DOHH2 (cell line): ENCODE measurements around the gene CLTA.

Experiments
- H3F3A ChIP-seq: fragments of 200-600 bp; sonication (generic), shearing (Covaris generic); 2 replicates; pipeline ENCODE4 v1.6.0; 2016; ENCODE audit warnings: antibody characterized with exemption, mild to moderate bottlenecking; ENCODE audit not compliant: control insufficient read depth, insufficient read depth
- H3K27ac ChIP-seq: fragments of 200-600 bp; sonication (generic); 2 replicates; pipeline ENCODE4 v1.5.1; 2014; ENCODE audit warnings: low read depth, mild to moderate bottlenecking, low read length, moderate library complexity
- H3K27me3 ChIP-seq: fragments of 200-600 bp; sonication (generic); 2 replicates; pipeline ENCODE4 v1.6.1; 2014; ENCODE audit warnings: mild to moderate bottlenecking, low read length, mixed read lengths; ENCODE audit not compliant: control insufficient read depth
- H3K36me3 ChIP-seq: fragments of 200-600 bp; sonication (generic); 2 replicates; pipeline ENCODE4 v1.6.1; 2014; ENCODE audit warnings: mild to moderate bottlenecking, low read length, moderate library complexity, mixed read lengths; ENCODE audit not compliant: control insufficient read depth
- H3K4me1 ChIP-seq: fragments of 200-600 bp; sonication (generic); 2 replicates; pipeline ENCODE4 v1.6.1; 2014; ENCODE audit warnings: mild to moderate bottlenecking, low read length, mixed read lengths; ENCODE audit not compliant: control insufficient read depth
- H3K4me2 ChIP-seq: fragments of 200-600 bp; sonication (generic); 2 replicates; pipeline ENCODE4 v1.6.0; 2014; ENCODE audit warnings: mild to moderate bottlenecking, low read length, moderate library complexity
- H3K4me3 ChIP-seq: fragments of 200-600 bp; sonication (generic); 2 replicates; pipeline ENCODE4 v1.5.1; 2014; ENCODE audit warnings: mild to moderate bottlenecking, low read length, mixed read lengths
- H3K79me2 ChIP-seq: fragments of 200-600 bp; sonication (generic); 2 replicates; pipeline ENCODE4 v1.6.1; 2014; ENCODE audit warnings: mild to moderate bottlenecking, low read length, mixed read lengths; ENCODE audit not compliant: control insufficient read depth
- H3K9me2 ChIP-seq: fragments of 200-600 bp; sonication (generic); replicated peaks from 2 replicates; pipeline ENCODE4 v1.6.1; 2014; ENCODE audit warnings: mild to moderate bottlenecking, low read length, mixed read lengths; ENCODE audit not compliant: control insufficient read depth
- H3K9me3 ChIP-seq: fragments of 200-600 bp; sonication (generic); 2 replicates; pipeline ENCODE4 v1.6.1; 2014; ENCODE audit warnings: antibody characterized with exemption, low read length, mixed read lengths; ENCODE audit not compliant: control insufficient read depth, insufficient read depth
- H4K20me1 ChIP-seq: fragments of 200-600 bp; sonication (generic); 2 replicates; pipeline ENCODE4 v1.6.0; 2014; ENCODE audit warnings: low read depth, mild to moderate bottlenecking, antibody characterized with exemption, low read length, moderate library complexity; ENCODE audit not compliant: control insufficient read depth, insufficient read depth
- EZH2phosphoT487 ChIP-seq: fragments of 200-600 bp; sonication (generic); IDR thresholded peaks from 2 replicates; pipeline ENCODE4 v1.6.1; 2017; ENCODE audit warnings: borderline replicate concordance, mild to moderate bottlenecking, antibody characterized with exemption, low read length, moderate library complexity, mixed read lengths
- TF ChIP-seq, protein P1 (sequence below): fragments of 200-600 bp; sonication (generic); IDR thresholded peaks from one replicate; pipeline ENCODE4 v1.5.1; 2014; ENCODE audit warnings: antibody characterized with exemption, mild to moderate bottlenecking, low read depth, low read length; ENCODE audit not compliant: poor library complexity, severe bottlenecking

The CLTA gene

DNA sequence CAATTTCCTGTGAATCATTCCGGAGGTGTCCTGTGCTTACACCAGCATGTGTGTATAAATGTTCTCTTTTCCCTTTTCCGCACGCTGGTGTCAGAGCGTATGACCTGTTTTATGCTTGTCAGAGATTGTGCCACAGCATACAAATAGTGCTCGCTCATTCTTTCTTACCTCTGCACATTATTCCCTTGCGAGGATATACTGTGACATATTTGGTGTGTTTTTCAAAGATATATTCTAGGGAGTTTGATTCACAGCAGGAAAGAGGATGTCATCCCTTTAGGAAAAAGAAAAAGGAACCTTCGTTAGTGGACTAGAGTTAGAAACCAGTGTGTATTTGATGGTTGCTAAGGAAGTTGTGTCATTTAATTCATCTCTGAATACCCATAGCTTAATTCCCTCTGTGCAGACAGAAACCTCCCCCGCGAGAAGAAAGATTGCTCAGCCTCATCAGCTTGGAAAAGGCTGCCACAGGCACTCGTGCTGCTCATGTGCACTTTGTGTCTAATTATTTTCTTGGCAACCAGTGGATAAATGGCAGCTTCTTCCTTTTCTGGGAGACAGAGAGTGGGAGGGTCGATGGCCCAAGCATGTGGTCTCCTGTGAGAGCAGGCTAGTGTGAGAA is 36.3 kb upstream of the CLTA start:
- no peaks in the 10 kb centered on the region for H4K20me1 ChIP-seq
- H3K9me2 ChIP-seq, result no peaks in the 10 kb centered on the region
- no peak overlapping the region for H3K27ac ChIP-seq
- H3K36me3 ChIP-seq, result no peaks in the 10 kb centered on the region
- H3K27me3 ChIP-seq, result no peaks in the 10 kb centered on the region
- no peak overlapping the region; the same call in 1 of the 2 replicates for H3K4me2 ChIP-seq
- H3K79me2 ChIP-seq, result no peaks in the 10 kb centered on the region
- H3F3A ChIP-seq, result peaks cover 6% of the 10 kb centered on the region; the same call in 1 of the 2 replicates
- no peaks in the 10 kb centered on the region for H3K9me3 ChIP-seq
- peaks cover 39% of the 10 kb centered on the region for H3K4me1 ChIP-seq
- no peak overlapping the region for H3K4me3 ChIP-seq
- no peak for TF ChIP-seq EZH2phosphoT487
- TF ChIP-seq, protein P1, sequence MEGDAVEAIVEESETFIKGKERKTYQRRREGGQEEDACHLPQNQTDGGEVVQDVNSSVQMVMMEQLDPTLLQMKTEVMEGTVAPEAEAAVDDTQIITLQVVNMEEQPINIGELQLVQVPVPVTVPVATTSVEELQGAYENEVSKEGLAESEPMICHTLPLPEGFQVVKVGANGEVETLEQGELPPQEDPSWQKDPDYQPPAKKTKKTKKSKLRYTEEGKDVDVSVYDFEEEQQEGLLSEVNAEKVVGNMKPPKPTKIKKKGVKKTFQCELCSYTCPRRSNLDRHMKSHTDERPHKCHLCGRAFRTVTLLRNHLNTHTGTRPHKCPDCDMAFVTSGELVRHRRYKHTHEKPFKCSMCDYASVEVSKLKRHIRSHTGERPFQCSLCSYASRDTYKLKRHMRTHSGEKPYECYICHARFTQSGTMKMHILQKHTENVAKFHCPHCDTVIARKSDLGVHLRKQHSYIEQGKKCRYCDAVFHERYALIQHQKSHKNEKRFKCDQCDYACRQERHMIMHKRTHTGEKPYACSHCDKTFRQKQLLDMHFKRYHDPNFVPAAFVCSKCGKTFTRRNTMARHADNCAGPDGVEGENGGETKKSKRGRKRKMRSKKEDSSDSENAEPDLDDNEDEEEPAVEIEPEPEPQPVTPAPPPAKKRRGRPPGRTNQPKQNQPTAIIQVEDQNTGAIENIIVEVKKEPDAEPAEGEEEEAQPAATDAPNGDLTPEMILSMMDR, result no peak

DNA sequence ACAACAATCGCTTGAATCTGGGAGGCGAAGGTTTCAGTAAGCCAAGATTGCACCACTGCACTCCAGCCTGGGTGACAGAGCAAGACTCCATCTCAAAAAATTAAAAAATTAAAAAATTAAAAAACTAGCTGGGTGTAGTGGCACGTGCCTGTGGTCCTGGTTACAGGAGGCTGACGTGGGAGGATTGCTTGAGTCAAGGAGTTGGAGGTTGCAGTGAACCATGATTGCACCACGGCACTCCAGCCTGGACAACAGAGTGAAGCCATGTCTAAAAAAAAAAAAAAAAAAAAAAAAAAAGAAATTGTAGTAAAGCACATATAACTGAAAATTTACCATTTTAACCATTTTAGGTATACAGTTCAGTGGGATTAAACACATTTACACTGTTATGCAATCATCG is 34.6 kb upstream of the CLTA start:
- TF ChIP-seq, protein P1, result no peak
- TF ChIP-seq EZH2phosphoT487, result no peak
- H3K9me2 ChIP-seq, result no peaks in the 10 kb centered on the region
- H3K27ac ChIP-seq, result no peak overlapping the region
- H3K9me3 ChIP-seq, result no peaks in the 10 kb centered on the region
- peaks cover 34% of the 10 kb centered on the region for H3K4me1 ChIP-seq
- H3F3A ChIP-seq, result peaks cover 6% of the 10 kb centered on the region; the same call in 1 of the 2 replicates
- no peaks in the 10 kb centered on the region for H3K27me3 ChIP-seq
- H3K79me2 ChIP-seq, result no peaks in the 10 kb centered on the region
- no peaks in the 10 kb centered on the region for H4K20me1 ChIP-seq
- H3K4me3 ChIP-seq, result no peak overlapping the region
- no peak overlapping the region for H3K4me2 ChIP-seq
- H3K36me3 ChIP-seq, result no peaks in the 10 kb centered on the region

DNA sequence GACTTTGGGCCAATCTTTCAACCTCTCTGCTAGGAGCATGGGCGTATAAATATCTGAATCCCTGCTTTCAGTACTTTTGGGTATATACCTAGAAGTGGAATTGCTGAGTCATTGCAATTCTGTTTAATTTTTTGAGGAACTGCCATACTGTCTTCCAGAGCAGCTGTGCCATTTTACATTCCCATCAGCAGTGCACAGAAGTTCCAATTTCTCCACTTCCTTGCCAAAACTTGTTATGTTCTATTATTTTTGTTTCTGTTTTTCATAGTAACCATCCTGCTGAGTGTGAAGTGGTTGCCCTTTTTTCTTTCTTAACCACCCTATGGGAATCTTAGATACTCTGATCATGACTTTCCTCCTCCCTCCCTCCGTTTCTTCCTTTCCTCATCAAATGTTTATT is 32.6 kb upstream of the CLTA start:
- Histone ChIP-seq H4K20me1 (no peaks in the 10 kb centered on the region), H3K4me1 (peaks cover 14% of the 10 kb centered on the region), H3K4me3 (no peak overlapping the region), H3K9me2 (no peaks in the 10 kb centered on the region), H3K79me2 (no peaks in the 10 kb centered on the region), H3F3A (peaks cover 6% of the 10 kb centered on the region; the same call in 1 of the 2 replicates), H3K4me2 (no peak overlapping the region), H3K27ac (no peak overlapping the region), H3K9me3 (no peaks in the 10 kb centered on the region), H3K36me3 (no peaks in the 10 kb centered on the region), H3K27me3 (no peaks in the 10 kb centered on the region)
- TF ChIP-seq, protein P1, result no peak
- TF ChIP-seq EZH2phosphoT487, result no peak
